Dedifferentiated amniotic fluid mesenchymal stem cell (primary cell): ENCODE results near the gene RPP30.

Source experiments
- DNase-seq: peaks from one replicate; pipeline ENCODE4 v3.0.0-alpha.2; 2016; ENCODE audit errors: extremely low spot score

The RPP30 gene

GRCh38 chr10:90944749-90945148, 73.0 kb downstream of the RPP30 start:
- no peak for DNase-seq

DNA sequence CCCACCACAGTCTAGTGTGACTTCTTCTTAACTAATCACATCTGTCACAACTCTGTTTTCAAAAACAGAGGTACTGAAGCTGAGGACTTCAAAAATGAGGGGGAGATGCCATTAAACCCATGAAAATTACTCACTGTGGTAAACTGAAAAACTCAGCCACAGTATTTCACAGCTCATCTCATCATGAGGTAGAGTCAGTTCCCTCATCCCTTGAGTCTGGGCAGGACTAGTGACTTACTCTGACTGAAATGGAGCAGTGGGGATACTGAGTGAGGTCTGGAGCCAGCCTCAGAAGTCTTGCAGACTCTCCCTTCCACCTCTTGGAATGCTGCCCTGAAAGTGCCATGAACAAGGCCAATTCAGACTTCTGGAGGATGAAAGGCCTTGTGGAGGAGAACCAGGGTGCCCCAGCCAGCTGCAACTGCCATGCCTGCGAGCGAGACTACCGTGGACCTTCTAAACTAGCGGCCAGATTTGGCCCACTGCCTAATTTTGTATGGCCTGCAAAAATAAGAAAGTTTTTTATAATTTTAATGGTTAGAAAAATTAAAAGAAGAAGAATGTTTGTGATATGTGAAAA, 73.8 kb downstream of the RPP30 start:
- DNase-seq: no peak

- peak; percentile 23 for DNase-seq
Measured at GRCh38 chr10:90947030-90947960, 75.5 kb downstream of the RPP30 start.
